Stromal cell of bone marrow (primary cell): Measurements from ENCODE around the gene PODXL2.
"Not testable (repeated sequence)": the region's sequence is repeated elsewhere in the genome, so short reads cannot be mapped to it uniquely, and the experiment has no call there.

ENCODE experiments used
- DNase-seq: peaks from one replicate; pipeline ENCODE4 v3.0.0-alpha.2; 2012; ENCODE audit warnings: low read depth

PODXL2 gene

DNA sequence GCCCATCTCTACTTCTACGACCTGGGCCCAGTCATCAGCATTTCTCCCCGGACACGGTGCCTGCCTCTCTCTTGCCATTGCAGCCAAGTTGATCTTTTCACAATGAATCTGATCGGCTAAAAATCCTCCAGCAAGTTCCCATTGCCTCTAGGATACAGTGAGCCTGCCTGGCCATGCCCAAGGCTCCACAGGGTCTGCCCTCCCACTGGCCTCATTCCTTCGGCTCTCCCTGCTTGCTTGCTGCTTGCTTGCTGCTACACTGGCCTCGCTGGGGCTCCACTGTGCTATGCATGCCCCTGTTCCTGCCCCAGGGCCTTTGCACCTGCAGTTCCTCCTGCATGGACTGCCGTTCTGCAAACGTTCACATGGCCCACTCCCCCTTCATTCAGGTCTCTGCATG, 45.8 kb downstream of the PODXL2 start:
- no peak for DNase-seq

DNA sequence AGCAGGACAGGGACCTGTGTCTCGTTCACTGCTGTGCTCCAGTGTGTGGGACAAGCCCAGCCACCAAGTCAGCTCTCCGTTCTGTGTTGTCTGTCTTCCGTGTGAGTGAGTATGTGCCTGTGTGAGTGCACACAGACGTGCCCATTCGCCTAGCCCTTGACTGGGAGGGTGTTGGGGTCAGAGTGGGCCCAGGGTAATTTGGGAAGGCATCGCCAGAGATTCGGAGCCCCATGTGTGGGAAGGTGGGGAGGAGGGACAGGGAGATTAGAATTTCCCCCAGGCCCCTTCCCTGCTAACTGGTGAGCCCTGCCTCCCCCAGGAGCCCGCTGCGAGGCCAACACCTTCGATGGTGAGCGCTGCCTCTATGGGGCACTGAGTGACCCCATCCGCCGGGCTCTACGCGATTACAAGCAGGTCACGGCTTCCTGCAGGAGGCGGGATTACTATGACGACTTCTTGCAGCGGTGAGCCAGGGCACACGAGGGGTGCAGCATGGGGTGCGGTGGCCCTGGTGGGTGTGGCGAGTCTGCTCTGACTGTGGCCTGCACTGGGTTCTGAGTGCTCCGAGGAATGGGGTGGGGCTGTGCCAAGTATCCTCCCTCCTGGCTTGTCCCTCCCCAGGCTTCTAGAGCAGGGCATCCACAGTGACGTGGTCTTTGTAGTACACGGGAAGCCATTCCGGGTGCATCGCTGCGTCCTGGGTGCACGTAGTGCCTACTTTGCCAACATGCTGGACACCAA, 46.8 kb downstream of the PODXL2 start:
- no peak for DNase-seq

DNA sequence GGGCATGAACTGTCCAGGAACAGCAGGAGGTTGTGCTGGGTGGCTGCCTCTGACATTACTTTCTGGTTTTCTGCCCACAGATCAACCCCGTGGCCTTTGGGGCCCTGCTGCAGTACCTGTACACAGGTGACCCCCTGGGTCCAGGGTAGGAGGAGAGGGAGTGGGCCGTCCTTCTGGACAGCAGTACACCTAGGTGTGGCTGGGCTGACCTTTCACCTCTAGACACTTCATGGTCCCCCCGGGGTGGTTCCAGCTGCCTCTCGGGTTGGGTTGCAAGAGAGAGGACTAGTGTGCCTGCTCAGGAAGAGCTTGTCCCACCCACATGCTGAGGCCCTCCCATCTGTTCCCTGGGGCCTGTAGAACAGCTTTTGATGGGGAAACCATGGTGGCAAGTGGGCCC, 47.5 kb downstream of the PODXL2 start:
- DNase-seq = no peak

DNA sequence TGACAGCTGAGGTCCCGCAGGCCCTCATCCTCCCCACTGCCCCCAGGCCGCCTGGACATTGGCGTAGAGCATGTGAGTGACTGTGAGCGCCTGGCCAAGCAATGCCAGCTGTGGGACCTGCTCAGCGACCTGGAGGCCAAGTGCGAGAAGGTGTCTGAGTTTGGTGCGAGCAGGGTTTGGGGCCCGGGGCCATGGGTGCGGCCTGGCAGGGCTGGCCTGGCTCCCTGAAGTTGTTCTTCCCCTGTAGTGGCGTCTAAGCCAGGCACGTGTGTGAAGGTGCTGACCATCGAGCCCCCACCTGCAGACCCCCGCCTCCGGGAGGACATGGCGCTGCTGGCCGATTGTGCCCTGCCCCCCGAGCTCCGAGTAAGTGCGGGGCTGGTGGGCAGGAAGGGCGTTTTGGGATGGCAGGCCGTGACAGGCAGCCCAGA, 48.0 kb downstream of the PODXL2 start:
- DNase-seq = no peak

GRCh38 chr3:127677541-127678314, 48.7 kb downstream of the PODXL2 start:
- DNase-seq = no peak

GRCh38 chr3:127678315-127678599, 49.3 kb downstream of the PODXL2 start:
- no peak for DNase-seq

GRCh38 chr3:127678611-127679533, 49.9 kb downstream of the PODXL2 start:
- DNase-seq = no peak

GRCh38 chr3:127679534-127680145, 50.7 kb downstream of the PODXL2 start:
- DNase-seq = no peak

- DNase-seq = no peak
Observed at GRCh38 chr3:127680146-127680661, 51.2 kb downstream of the PODXL2 start.

GRCh38 chr3:127680798-127681221, 51.8 kb downstream of the PODXL2 start:
- no peak for DNase-seq

GRCh38 chr3:127682175-127682554, 53.2 kb downstream of the PODXL2 start:
- DNase-seq = not testable (repeated sequence)

DNA sequence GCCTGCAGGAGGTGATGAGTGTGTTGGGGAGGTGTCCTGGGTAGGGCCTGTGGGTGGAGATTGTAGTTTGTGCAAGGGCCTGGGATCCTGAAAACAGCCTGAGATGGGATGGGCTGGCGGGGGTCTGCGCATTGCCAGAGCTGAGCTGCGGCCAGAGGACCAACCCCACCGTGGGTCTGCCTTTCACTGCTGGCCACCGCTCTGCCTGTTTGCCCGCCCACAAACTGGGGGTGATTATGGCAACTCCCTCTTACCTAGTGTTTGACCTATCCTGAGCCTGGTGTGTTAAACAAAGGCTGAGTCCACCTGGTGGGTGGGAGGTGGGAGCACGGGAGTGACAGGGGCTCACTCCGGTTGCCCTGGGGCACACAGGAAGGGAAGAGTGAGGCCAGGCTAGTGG, 53.6 kb downstream of the PODXL2 start:
- DNase-seq = no peak

DNA sequence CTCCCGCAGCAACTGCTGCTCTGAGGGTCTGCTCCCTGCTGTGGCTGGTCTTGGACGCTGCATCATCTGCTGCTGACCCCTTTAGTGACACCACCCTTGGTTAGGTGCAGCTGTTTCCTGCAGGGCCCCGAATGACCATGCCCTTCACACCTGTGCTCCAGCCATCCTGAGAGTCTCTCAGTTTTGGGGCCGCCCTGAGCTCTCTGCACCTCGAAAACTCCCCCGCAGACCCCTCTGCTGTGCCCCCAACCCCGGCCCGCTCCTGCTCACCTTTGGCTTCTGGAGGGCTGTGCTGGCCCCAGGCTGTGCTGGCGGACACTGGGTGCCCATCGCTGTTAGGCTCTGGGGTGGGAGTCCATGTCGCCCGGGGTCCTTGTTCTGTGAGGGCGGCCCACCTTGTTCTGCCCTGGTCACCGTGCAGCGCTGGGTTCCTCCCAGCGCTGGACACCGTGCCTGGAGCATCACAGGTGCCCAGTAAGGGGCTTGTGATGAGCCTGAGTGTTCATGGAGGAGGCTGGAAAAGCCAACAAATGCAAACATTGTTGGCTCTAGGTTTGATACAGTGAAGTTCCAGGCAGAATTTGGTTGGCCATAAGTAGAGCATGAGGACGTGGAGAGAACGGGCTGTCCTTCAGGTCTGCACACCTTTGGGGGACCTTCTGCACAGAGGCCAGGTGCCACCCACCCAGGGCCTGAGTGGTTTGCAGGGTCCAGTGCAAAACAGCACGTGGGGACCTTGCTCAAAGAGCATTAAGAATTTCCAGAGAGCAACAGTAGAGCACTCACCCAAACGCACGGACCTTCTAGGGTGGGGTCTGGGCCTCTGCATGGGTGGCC, 56.1 kb downstream of the PODXL2 start:
- no peak for DNase-seq

DNA sequence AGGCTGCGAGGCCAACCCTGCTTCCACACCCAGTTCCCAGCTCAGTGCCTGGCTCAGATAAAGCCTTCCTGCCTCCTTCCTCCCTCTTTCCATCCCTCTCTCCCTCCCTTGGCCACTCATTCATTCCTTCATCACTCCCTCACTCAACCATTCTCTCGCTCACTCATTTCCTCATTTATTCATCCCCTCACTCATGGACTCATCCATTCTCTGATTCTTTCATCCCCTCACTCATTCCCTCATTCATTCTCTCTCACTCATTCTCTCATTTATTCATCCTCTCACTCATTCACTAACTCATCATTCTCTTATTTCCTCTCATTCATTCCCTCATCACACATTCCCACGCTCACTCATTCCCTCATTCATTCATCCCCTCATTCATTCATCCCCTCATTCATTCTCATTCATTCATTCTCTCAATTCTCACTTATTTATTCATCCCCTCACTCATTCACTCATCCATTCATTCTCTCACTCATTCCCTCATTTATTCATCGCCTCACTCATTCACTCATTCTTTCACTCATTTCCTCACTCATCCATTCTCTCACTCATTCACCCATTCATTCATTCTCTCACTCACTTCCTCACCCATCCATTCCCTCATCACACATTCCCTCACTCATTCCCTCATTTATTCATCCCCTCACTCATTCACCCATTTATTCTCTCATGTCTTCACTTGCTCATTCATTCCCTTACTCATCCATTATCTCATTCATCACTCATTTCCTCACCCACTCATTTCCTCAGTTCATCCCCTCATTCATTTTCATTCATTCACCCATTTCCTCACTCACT, 56.9 kb downstream of the PODXL2 start:
- DNase-seq = no peak

DNA sequence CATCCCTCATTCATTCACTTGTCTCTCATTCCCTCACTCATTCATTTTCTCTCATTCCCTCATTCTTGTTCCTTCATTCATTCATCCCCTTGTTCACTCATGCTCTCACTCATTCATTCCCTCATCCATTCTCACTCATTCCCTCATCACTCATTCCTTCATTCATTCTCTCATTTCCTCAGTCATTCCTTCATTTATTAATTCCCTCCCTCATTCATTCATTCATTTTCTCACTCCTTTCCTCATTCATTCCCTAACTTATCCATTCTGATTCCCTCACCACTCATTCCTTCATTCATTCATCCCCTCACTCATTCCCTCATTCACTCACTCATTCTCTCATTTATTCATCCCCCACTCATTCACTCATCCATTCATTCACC, 57.5 kb downstream of the PODXL2 start:
- no peak for DNase-seq

GRCh38 chr3:127687228-127687737, 58.3 kb downstream of the PODXL2 start:
- no peak for DNase-seq

DNA sequence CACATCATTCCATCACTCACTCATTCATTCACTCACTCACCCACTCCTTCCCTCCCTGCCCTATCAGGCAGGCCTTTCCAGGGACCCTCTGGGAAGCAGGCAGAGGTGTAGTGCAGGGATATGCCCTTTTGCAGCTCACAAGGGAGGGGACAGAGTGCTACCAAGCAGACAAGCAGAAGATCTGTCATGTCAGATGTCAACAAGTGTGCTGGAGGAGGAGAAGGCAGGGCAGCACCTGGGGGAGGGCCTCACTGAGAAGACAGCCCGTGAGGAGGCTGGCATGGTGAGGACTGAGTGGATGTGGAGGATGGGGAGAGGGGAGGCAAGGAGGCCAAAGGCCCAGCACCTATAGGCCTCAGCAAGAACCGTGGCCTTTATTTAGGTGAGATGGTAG, 59.0 kb downstream of the PODXL2 start:
- DNase-seq = no peak

GRCh38 chr3:127688416-127689265, 59.7 kb downstream of the PODXL2 start:
- no peak for DNase-seq

DNA sequence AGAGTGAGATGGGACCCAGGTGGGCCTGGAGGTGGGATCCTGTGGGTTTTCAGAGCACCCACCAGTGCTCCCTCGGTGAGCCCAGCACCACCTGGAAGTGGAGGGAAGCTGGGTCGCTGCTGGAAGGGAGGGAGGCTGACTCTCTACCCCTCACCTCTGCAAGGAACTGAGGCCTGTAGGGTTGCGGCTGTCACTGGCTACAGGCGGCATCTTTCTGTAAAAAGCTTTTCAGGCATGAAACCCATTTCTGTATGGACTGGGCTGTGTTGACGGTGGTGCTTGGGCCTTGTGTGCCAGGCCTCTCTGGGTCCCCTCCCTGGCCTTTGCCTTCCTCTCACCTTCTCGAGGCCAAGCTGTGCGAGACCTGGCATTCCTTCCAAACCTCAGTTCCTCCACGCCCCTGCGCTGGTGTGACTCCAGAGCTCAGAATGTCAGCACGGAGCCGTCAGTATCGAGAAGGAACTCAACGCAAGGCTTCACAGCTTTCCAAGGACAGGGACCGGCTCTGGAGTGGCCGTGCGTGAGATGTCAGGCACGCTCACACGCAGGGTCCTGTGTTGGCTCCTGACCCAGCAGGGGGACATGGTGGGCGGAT, 60.4 kb downstream of the PODXL2 start:
- no peak for DNase-seq
